PC-3 (cell line): ENCODE measurements around the gene SDK1. TPM values are rescaled to one million over a fixed set of nuclear protein-coding genes. Genes with fewer than 3 reads are reported as not detected.

Experiments used
- ATAC-seq: fragments of 200-7000 bp; cut with Tn5 transposase; 2 replicates; pipeline ENCODE4 v1.9.1; 2020; ENCODE audit warnings: mild to moderate bottlenecking, moderate library complexity
- BruUV-seq: library from RNA; stranded (reverse); fragments of 400-500 nt; replicated peaks from 2 replicates; lab custom pipeline; 2021; lab: Mats Ljungman, UMichigan
- CTCF ChIA-PET: fragments of 300-600 bp; sonication (Branson Sonifier 250); formaldehyde crosslinking; loops from one replicate; lab custom pipeline; 2022; ENCODE audit warnings: antibody characterized with exemption; lab: Charles Lee
- POLR2A ChIA-PET: fragments of 300-600 bp; sonication (Branson Sonifier 250); formaldehyde crosslinking; loops from one replicate; lab custom pipeline; 2022; ENCODE audit warnings: antibody characterized with exemption; ENCODE audit not compliant: unreplicated experiment; lab: Charles Lee
- DNase-seq: peaks from one replicate; pipeline ENCODE4 v3.0.0-alpha.2; 2015
- H2AFZ ChIP-seq: fragments of 300-600 bp; sonication (generic); 2 replicates; pipeline ENCODE4 v1.6.0; 2016; ENCODE audit warnings: antibody characterized with exemption, low read length
- H3F3A ChIP-seq: fragments of 300-600 bp; sonication (generic); one replicate; pipeline ENCODE4 v1.6.0; 2017; ENCODE audit warnings: antibody characterized with exemption, low read length, control low read depth, mild to moderate bottlenecking; ENCODE audit not compliant: unreplicated experiment
- H3K27ac ChIP-seq: fragments of 300-600 bp; sonication (generic); 2 replicates; pipeline ENCODE4 v1.5.1; 2016; ENCODE audit warnings: mild to moderate bottlenecking, low read length
- H3K27me3 ChIP-seq: fragments of 300-600 bp; sonication (generic); 2 replicates; pipeline ENCODE4 v1.6.1; 2016; ENCODE audit warnings: low read length, mixed read lengths
- H3K36me3 ChIP-seq: fragments of 300-600 bp; sonication (generic); 2 replicates; pipeline ENCODE4 v1.6.1; 2016; ENCODE audit warnings: low read depth, mixed run types, low read length, mixed read lengths
- H3K4me1 ChIP-seq: fragments of 300-600 bp; sonication (generic); 2 replicates; pipeline ENCODE4 v1.5.1; 2016; ENCODE audit warnings: low read length; ENCODE audit not compliant: insufficient read depth
- H3K4me2 ChIP-seq: fragments of 300-600 bp; sonication (generic); 2 replicates; pipeline ENCODE4 v1.6.0; 2016; ENCODE audit warnings: low read length
- H3K4me3 ChIP-seq: fragments of 300-600 bp; sonication (generic); 2 replicates; pipeline ENCODE4 v1.5.1; 2016; ENCODE audit warnings: mild to moderate bottlenecking, low read length, mixed read lengths
- H3K79me2 ChIP-seq: fragments of 300-600 bp; sonication (generic); 2 replicates; pipeline ENCODE4 v1.6.1; 2017; ENCODE audit warnings: low read length, mixed read lengths
- H3K9ac ChIP-seq: fragments of 300-600 bp; sonication (generic); 2 replicates; pipeline ENCODE4 v1.6.0; 2016; ENCODE audit warnings: mild to moderate bottlenecking, low read length
- H3K9me2 ChIP-seq: fragments of 300-600 bp; sonication (generic); replicated peaks from 2 replicates; pipeline ENCODE4 v1.6.1; 2016; ENCODE audit warnings: mixed run types, low read length, mixed read lengths
- H3K9me3 ChIP-seq: fragments of 300-600 bp; sonication (generic); 2 replicates; pipeline ENCODE4 v1.6.1; 2016; ENCODE audit warnings: low read length, mixed read lengths
- H4K20me1 ChIP-seq: fragments of 300-600 bp; sonication (generic); 2 replicates; pipeline ENCODE4 v1.6.1; 2016; ENCODE audit warnings: low read length, mixed read lengths
- CTCF ChIP-seq: fragments of 300-600 bp; sonication (generic); conservative IDR thresholded peaks from 2 replicates; pipeline ENCODE4 v1.5.1; 2017; ENCODE audit warnings: antibody characterized with exemption, low read depth, mild to moderate bottlenecking, low read length
- EZH2 ChIP-seq: fragments of 300-600 bp; sonication (generic); IDR thresholded peaks from one replicate; pipeline ENCODE4 v1.6.1; 2017; ENCODE audit warnings: antibody characterized with exemption, mild to moderate bottlenecking, low read length; ENCODE audit not compliant: unreplicated experiment
- EZH2phosphoT487 ChIP-seq: fragments of 300-600 bp; sonication (generic); IDR thresholded peaks from 2 replicates; pipeline ENCODE4 v1.6.1; 2018; ENCODE audit warnings: mild to moderate bottlenecking, antibody characterized with exemption, low read length, borderline replicate concordance
- intact Hi-C: fragments of 100-400 bp; cut with micrococcal nuclease; formaldehyde crosslinking; loops from 2 replicates; pipeline ENCODE4 v1.9.0; 2023
- total RNA-seq: library from RNA; depleted of rRNA; stranded (reverse); fragments of >200 nt; gene quantifications from 2 replicates; pipeline ENCODE4 v1.2.3, GENCODE V29; 2014

The SDK1 gene
- total RNA-seq, 1 experiment from 2014 or later: 2.8 TPM

DNA sequence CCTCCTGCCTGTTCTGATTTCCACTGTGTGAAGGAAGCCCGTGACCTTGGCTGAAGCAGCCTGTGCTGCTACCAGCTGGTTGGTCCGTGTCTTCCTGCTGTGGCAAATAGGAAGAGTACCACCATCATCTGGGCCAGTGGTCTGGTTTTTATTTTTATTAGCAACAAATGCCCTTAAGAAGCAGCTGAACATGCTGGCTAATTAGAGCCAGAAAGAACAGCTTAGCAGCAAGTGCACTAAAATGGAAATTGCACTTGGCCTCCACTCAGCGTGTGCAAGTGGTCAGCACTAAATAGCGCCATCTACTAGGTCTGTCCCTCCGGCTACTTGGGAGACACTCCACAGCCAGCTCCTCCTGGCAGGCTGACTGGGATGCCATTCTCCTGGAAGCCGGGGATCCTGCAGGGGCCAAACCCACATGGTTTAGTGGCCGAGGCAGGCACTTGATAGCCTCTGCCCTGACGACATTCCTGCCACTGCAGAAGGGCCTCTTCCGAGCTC, 690.7 kb downstream of the SDK1 start:
- H3K4me2 ChIP-seq: no peak overlapping the region
- H3K4me1 ChIP-seq: no peaks in the 10 kb centered on the region
- no peaks in the 10 kb centered on the region for H3K79me2 ChIP-seq
- POLR2A ChIA-PET: no interaction called here
- BruUV-seq: no TSS peak
- H3K36me3 ChIP-seq: no peaks in the 10 kb centered on the region
- DNase-seq (no peak), ATAC-seq (no peak)
- H3K4me3 ChIP-seq: no peak overlapping the region
- no peak overlapping the region for H3K27ac ChIP-seq
- intact Hi-C loops: no loop called here
- no peaks in the 10 kb centered on the region for H3K27me3 ChIP-seq
- CTCF ChIA-PET: no interaction called here
- H3K9me2 ChIP-seq: no peaks in the 10 kb centered on the region
- H3F3A ChIP-seq: no peaks in the 10 kb centered on the region
- H3K9ac ChIP-seq: no peak overlapping the region
- no peaks in the 10 kb centered on the region for H4K20me1 ChIP-seq
- TF ChIP-seq CTCF (no peak), EZH2 (no peak), EZH2phosphoT487 (no peak)
- H2AFZ ChIP-seq: no peak overlapping the region
- no peaks in the 10 kb centered on the region for H3K9me3 ChIP-seq

DNA sequence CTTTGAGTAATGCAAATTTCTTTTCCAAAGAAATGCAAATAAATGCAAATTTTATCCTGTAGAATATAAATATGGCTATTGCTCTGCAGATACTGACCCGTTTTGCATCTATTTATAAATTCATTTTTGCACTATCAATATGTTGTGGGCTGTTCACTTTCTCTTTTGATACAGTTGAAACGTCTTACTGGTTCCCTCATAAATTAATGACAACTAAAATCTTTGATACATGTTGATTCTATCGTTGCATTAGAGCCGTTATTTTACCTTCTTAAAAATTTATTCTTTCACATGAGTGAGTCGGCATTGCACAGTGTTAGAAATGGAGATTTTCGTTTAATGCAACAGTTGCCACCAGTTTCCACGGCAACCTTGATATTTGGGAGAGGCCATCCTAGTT, 691.8 kb downstream of the SDK1 start:
- Histone ChIP-seq H3K79me2 (no peaks in the 10 kb centered on the region), H3K9me3 (no peaks in the 10 kb centered on the region), H3K27ac (no peak overlapping the region), H4K20me1 (no peaks in the 10 kb centered on the region), H3K4me1 (no peaks in the 10 kb centered on the region), H3K4me3 (no peak overlapping the region), H3K36me3 (no peaks in the 10 kb centered on the region), H2AFZ (no peak overlapping the region), H3K9me2 (no peaks in the 10 kb centered on the region), H3K4me2 (no peak overlapping the region), H3K27me3 (no peaks in the 10 kb centered on the region), H3K9ac (no peak overlapping the region), H3F3A (no peaks in the 10 kb centered on the region)
- ATAC-seq (no peak), DNase-seq (no peak)
- POLR2A ChIA-PET: no interaction called here
- intact Hi-C loops: no loop called here
- TF ChIP-seq CTCF: no peak
- TF ChIP-seq EZH2: no peak
- no peak for TF ChIP-seq EZH2phosphoT487
- BruUV-seq: no TSS peak
- CTCF ChIA-PET: no interaction called here

GRCh38 chr7:3994764-3995163, 693.7 kb downstream of the SDK1 start:
- Histone ChIP-seq H4K20me1 (no peaks in the 10 kb centered on the region), H3K9ac (no peak overlapping the region), H3K9me2 (no peaks in the 10 kb centered on the region), H3K4me1 (no peaks in the 10 kb centered on the region), H3K27ac (no peak overlapping the region), H3K9me3 (no peaks in the 10 kb centered on the region), H3K36me3 (no peaks in the 10 kb centered on the region), H3K27me3 (no peaks in the 10 kb centered on the region), H3K4me2 (no peak overlapping the region), H3K79me2 (no peaks in the 10 kb centered on the region), H2AFZ (no peak overlapping the region), H3F3A (no peaks in the 10 kb centered on the region), H3K4me3 (no peak overlapping the region)
- intact Hi-C loops: no loop called here
- no peak for TF ChIP-seq CTCF
- no peak for TF ChIP-seq EZH2phosphoT487
- no peak for TF ChIP-seq EZH2
- DNase-seq (no peak), ATAC-seq (no peak)
- CTCF ChIA-PET: no interaction called here
- POLR2A ChIA-PET: no interaction called here
- BruUV-seq: no TSS peak
